Measurements from ENCODE around the gene BCR.

DNA sequence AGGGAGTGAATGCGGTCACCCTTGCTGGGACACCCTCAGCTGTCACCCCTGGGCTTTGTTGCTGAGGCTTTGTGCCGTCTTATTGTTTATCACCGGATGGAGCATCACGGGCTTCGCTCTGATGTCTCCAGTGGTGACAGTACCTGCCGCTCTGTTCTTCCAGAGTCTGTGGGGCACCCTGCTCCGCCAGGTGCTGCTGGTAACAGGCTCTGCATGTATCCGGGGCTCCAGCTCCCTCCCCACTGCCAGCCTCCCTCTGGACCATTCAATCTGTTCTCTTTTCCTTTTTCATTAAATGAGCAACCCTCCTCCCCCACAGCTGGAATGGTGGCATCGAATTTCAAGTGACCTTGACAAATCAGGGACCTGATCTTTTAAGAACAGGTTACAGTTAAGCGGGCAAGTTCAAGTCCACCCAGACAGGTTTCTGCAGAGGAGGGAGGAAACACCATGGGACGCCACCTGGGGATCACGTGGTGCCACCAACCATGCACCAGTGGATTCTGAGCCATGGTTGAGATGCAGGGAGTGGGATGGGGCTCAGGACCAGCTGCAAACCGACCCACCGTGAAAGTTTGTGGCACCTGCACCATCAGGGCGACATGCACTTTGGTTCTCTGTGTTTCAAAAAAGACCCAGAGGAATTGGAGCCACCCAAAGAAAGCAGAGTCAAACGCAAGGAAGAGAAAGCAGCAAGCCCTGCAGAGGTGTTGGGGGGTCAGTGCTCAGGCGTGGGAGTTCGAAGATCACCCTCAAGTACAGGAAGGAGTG, 89.3 kb downstream of the BCR start:
- TF ChIP-seq, protein P1, sequence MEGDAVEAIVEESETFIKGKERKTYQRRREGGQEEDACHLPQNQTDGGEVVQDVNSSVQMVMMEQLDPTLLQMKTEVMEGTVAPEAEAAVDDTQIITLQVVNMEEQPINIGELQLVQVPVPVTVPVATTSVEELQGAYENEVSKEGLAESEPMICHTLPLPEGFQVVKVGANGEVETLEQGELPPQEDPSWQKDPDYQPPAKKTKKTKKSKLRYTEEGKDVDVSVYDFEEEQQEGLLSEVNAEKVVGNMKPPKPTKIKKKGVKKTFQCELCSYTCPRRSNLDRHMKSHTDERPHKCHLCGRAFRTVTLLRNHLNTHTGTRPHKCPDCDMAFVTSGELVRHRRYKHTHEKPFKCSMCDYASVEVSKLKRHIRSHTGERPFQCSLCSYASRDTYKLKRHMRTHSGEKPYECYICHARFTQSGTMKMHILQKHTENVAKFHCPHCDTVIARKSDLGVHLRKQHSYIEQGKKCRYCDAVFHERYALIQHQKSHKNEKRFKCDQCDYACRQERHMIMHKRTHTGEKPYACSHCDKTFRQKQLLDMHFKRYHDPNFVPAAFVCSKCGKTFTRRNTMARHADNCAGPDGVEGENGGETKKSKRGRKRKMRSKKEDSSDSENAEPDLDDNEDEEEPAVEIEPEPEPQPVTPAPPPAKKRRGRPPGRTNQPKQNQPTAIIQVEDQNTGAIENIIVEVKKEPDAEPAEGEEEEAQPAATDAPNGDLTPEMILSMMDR (conservative IDR thresholded peaks at IDR 0.05; ENCODE audit: low read depth, low read length), result no peak
- TF ChIP-seq POLR2A (IDR thresholded peaks at IDR 0.05; ENCODE audit: low read depth, low read length), result no peak

Data from IMR-90 (cell line).